ENCODE data around the gene SMPD4.
"Not testable (repeated sequence)": the region's sequence is repeated elsewhere in the genome, so short reads cannot be mapped to it uniquely, and the experiment has no call there.

SMPD4 gene, protein sequence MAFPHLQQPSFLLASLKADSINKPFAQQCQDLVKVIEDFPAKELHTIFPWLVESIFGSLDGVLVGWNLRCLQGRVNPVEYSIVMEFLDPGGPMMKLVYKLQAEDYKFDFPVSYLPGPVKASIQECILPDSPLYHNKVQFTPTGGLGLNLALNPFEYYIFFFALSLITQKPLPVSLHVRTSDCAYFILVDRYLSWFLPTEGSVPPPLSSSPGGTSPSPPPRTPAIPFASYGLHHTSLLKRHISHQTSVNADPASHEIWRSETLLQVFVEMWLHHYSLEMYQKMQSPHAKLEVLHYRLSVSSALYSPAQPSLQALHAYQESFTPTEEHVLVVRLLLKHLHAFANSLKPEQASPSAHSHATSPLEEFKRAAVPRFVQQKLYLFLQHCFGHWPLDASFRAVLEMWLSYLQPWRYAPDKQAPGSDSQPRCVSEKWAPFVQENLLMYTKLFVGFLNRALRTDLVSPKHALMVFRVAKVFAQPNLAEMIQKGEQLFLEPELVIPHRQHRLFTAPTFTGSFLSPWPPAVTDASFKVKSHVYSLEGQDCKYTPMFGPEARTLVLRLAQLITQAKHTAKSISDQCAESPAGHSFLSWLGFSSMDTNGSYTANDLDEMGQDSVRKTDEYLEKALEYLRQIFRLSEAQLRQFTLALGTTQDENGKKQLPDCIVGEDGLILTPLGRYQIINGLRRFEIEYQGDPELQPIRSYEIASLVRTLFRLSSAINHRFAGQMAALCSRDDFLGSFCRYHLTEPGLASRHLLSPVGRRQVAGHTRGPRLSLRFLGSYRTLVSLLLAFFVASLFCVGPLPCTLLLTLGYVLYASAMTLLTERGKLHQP

DNA sequence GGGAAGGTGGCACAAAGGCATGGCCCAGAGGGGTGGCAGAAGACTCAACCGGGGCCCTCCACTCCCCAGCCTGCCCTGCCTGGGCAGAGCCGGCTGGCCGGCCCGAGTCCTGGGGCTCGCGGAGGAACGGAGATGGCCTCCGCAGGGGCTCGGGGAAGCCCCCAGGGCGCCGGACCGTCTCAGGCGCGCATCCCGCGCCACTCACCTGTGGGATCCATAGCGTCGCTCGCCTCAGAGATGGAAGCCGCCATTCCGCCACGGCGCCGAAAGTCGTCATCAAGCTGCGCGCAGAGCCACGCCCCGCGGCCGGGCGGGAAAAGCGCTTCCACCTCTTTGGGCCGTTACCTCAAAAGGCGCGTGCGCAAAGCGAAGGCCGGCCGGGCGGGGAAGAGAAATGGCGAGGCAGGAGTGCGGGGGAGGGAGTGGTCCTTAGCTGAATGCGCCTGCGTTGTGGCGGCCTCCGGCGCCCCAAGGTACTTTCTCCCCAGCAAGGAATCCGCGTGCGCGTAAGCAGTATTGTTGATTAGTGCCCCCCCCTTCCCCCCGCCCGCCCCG is at the start of gene SMPD4:
TSS of gene SMPD4 (minus strand) at position 278 of the 555 bp plus-strand sequence. CDS start 5,010 bp downstream, outside the sequence.
- peak; percentile 91 for DNase-seq

DNA sequence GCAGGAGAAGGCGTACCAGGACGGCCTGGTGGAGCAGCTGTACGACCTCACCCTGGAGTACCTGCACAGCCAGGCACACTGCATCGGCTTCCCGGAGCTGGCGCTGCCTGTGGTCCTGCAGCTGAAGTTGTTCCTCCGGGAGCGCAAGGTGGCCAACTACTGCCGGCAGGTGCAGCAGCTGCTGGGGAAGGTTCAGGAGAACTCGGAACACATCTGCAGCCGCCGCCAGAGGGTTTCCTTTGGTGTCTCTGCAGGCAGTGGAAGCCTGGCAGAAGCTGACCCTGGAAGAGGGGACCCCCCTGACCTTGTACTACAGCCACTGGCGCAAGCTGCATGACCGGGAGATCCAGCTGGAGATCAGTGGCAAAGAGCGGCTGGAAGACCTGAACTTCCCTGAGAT is 49.5 kb upstream of the SMPD4 start:
- DNase-seq, result not testable (repeated sequence)

DNA sequence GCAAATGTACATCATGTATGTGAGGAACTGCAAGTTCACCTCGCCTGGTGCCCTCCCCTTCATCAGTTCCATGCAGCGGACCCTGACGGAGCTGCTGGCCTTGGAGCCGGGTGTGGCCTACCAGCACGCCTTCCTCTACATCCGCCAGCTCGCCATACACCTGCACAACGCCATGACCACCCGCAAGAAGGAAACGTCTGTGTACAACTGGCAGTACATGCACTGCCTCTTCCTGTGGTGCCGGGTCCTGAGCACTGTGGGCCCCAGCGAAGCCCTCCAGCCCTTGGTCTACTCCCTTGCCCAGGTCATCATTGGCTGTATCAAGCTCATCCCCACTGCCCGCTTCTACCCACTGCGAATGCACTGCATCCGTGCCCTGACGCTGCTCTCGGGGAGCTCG is 49.0 kb upstream of the SMPD4 start:
- DNase-seq, result not testable (repeated sequence)

DNA sequence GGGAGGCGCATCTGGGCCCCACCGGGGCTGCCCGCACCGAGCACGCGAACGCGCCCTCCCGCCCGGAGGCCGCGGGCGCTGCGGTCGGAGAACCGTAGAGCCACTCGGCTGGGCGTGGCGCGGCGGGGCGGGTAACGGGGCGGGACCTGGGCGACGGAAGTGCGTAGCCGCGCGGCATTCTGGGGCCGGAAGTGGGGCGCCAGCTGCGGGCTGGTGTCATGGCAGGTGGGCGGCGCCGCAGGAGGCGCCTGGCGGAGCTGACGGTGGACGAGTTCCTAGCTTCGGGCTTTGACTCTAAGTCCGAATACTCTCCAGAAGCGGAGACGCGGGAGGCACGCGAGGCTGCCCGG is 47.7 kb upstream of the SMPD4 start:
- DNase-seq, result not testable (repeated sequence)

DNA sequence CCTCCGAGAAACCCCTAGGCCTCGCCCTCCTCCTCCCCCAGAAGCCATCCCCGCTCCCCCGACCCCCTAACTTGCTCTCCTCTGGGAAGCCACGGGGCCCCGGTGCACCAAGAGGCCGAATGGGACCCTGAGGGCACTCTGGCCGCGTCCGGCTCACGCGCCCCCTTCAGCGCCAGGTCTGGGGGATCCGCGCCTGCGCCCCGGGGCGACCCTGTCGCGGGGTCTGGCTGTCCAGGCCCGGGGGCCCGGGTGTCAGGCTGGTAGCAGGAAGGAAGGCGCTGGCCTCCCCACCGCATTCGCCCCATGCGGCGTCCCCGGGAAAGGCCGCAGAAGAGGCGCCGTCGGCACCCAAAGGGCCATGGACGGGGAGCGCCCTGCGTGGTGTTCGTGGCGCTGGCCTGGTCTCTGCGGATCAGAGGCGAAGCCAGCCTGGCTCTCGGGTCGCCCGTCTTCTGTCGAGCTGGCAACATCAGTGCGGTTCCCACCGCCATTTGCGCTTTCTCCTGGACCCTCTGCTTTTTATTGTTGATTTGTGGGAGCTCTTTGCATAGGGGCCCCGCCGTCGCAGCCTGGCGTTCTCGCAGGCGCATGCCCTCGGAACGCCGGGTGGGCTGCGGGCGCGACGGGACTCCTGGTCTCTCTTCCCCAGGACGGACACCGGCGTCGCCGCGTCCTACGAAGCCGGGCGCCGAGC is 47.2 kb upstream of the SMPD4 start:
- not testable (repeated sequence) for DNase-seq

DNA sequence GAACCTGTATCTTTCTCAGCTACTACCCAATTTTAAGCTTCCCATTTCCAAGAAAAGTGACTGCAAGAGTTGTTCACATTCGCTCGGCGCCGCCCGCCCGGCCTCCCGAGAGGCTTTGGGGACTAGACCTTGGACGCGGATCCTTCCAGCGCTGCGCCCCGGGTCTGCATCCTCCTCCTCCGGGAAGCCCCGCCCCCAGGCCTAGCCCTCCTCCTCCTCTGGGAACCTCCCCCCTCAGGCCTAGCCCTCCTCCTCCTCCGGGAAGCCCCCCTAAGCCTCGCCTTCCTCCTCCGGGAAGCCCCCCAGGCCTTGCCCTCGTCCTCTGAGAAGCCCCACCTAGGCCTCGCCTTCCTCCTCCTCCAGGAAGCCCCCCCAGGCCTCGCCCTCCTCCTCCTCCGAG is 46.6 kb upstream of the SMPD4 start:
- DNase-seq, result not testable (repeated sequence)

DNA sequence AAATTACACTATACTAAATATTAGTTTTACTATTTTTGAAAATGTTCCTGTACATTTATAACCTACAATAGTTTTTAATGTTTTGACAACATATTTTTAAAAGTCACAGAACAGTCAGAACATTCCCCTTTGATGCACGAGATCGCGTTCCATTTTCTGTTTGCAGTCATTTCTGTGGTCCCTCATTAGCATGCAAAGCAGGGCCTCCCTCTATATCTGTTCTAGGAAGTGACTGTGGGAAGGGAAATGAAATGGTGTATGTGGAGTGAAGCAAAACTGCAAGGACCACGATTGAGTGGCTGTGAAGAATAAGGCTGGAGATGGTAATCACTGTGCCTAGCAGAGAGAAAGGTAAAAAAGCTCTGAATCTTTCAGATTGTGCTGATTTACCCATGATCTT is 41.1 kb upstream of the SMPD4 start:
- DNase-seq, result not testable (repeated sequence)

DNA sequence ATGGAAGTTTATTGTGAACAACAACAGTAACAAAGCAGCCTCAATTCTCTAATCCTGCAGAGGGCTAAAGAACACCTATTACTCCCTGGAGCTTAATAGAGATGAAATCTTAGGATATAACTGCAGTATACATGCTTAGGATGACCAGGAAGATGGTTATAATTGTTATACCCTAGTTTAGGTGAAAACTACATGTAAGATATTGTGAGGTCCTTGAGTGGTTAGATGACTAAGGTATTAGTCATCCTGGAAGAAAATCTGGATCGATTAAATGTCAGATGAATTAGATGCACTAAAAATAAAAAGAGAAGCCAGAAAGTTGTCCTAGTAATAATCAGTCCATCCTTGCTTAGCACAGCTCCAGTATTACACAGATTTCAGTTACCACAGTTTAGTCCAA is 39.1 kb upstream of the SMPD4 start:
- not testable (repeated sequence) for DNase-seq

DNA sequence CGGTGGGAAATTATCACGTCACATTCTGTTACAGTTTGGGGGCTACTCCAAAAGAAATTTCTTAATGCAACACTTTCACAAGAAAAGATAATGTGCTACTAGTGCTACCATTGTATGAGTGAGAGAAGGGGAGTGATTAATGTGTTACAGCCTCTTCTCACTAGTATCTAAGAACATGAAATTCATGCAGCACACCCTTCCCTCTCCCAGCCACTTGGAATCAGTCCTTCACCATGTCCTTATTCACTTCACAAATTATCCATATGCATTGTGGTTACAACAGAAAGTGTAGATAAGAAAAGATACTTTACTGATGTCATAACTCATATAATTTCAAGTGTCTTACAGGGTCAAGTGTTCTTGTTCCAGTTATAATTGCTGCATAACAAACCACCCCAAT is 37.7 kb upstream of the SMPD4 start:
- not testable (repeated sequence) for DNase-seq

DNA sequence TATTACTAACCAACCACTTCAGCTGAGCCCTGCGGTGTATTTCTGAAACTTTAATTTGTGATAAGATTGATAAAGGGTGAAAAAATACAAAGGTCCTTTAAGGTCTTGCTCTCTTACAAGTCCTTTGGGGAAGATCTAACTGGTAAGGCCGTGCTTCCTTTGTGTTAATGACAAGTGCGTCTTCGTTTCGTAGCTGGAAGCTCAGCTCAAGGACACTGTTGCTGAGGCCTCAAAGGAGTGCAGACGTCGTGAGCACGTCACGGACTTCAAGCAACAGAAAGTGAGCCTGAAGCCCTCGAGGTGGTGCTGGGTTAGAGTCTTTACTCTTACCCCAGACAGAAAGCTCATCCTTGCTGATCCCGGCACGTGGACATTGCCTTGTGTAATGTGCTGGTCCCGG is 25.6 kb upstream of the SMPD4 start:
- not testable (repeated sequence) for DNase-seq

DNA sequence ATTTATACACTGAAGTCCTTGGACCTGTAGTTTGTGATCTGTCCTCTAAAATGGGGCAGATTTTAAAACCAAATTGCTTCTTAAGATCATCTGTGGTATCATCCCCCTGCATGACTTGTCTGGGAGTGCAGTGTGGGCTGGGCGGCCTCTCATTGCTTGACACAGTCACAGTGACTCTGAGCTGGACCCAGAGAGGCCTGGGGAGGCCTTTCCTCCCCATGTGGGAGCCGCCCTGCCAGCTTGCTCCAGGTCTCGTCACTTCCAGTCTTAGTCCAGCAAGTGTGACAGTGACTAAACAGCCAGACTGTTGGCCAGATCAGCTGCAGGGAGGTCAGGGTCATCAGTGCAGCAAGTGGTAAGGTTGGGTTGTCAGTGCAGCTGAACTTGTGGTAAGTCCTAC is 21.7 kb upstream of the SMPD4 start:
- not testable (repeated sequence) for DNase-seq

DNA sequence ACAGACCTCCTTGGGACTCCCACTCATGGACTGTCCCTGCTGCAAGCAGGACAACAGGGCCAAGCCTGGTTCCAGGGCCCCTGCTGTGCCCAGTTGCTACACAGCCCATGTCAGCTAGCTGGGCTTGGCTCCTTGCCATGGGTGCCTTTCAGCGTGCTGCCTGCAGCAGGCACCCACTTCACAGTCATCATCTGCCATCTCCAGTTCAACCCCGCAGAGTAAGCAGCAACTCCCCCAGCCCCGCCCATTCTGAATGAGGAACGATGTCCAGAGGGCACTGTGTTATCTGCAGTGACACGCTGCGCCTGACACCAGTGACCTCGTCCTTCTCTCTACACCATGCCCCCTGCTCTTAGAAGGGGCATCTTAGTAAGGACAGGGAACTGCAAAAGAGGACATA is 21.1 kb upstream of the SMPD4 start:
- peak; percentile 24 for DNase-seq

DNA sequence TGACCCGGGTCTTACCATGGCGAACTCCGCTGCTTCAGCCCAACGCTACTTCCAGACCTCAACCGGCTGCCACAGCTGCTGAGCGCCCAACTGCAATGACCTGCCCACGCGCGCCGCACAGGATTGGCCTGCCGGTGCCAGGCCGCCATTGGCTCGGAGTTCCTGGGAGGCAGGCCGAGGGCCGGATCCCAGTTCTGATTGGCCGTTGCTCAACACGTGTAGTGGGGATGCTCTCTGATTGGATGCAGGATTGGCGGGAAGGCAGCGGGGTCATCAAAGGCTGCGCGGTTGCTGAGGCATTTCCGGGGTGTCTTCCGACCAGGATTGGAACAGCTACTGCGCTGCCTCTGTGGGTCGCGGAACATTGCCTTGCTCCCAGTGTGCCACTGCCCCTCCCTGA is 16.9 kb upstream of the SMPD4 start, which contains the start of gene TUBA3E:
TSS of gene TUBA3E (minus strand) at position 97 of the 400 bp plus-strand sequence. CDS start at position 18, 79 bp downstream.
- DNase-seq, result no peak

DNA sequence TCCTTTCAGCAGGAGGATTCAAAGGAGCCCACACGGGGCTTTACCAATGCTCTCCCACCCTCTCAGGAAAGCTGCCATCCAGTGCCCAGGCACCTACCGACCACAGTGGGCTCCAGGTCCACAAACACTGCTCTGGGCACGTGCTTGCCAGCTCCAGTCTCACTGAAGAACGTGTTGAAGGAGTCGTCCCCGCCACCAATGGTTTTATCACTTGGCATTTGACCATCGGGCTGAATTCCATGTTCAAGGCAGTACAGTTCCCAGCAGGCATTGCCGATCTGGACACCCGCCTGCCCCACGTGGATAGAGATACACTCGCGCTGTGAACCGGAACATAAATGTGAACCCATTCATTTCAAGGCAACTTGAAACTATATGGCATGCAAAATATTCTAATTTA is 14.7 kb upstream of the SMPD4 start:
- not testable (repeated sequence) for DNase-seq

DNA sequence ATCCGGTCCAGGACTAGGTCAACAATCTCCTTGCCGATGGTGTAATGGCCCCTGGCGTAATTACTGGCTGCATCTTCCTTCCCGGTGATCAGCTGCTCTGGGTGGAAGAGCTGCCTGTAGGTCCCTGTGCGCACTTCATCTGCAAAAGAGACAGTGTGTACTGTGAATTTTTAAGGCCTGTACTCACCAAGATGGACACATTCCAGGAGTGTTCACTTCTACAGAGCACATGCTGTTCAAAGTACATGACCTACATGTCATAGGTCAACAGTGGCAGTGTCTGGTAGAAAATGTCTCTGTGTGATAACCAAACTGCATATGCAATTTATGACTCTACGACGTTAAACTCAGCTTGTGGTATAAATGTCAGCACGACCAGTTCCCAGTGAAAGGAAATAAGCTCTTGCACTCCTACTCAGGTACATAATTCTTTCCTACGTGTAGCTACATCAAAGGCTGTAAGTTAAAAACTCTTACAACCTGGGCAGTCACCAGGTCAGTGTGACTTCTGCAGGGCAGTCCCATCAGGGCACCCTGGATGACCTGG is 13.8 kb upstream of the SMPD4 start:
- DNase-seq, result not testable (repeated sequence)

DNA sequence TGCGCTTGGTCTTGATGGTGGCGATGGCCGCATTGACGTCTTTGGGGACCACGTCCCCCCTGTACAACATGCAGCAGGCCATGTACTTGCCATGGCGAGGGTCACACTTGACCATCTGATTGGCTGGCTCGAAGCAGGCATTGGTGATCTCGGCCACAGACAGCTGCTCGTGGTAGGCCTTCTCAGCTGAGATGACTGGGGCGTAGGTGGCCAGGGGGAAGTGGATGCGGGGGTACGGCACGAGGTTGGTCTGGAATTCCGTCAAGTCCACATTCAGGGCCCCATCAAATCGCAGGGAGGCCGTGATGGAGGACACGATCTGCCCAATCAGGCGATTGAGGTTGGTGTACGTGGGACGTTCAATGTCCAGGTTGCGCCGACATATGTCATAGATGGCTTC is 12.4 kb upstream of the SMPD4 start:
- DNase-seq, result not testable (repeated sequence)

DNA sequence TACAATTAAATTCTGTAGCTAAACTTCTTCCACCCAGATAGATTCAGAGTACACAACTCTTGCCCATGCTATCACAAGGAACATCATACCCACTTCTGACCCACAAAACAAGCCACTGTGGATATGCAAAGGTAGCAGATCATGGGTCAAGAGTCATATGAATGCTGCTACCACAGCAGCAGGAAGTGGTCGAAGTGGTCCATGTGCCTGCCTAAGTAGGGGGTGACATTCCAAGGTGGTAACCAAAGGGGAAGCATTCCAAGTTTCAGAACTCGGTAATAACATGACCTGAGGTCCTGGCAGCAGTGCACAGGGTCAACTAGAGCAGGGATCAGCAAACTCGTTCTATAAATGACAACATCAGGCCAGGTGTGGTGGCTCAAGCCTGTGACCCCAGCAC is 11.0 kb upstream of the SMPD4 start:
- not testable (repeated sequence) for DNase-seq

DNA sequence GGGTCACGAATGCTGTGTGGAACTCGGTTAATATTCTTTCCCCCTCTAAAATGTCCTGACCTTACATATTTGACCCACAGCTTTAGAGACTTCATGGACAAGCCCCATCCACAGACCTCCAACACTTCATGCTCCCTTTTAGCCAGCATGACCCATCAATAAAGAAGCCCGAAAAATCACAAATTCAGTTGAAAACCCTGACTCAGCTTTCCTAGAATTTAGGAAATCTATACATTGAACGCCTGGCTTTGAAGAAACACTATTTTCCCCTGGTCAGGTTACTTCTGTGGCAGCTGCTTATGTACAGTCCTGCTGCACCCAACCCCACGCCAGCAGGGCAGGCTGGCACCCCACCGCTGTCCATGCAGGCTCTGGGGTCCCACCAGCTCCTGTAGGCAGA is 9.9 kb upstream of the SMPD4 start:
- DNase-seq, result not testable (repeated sequence)

DNA sequence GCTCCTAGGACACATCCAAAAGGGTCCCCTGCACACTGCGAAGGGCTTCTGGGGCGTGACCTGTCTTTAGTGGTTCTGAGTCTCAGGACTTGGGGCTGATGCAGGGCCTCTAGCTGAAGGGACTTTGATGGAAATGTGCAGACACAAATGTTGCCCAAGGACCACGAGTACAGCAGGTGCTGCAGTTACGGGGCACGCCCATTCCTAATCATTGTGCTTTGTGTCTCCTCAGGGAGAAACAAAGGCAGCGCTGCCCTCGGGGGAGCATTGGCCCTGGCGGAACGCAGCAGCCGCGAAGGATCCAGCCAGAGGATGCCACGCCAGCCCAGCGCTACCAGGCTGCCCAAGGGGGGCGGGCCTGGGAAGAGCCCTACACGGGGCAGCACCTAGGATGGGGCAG is 8.8 kb upstream of the SMPD4 start:
- DNase-seq, result no peak

DNA sequence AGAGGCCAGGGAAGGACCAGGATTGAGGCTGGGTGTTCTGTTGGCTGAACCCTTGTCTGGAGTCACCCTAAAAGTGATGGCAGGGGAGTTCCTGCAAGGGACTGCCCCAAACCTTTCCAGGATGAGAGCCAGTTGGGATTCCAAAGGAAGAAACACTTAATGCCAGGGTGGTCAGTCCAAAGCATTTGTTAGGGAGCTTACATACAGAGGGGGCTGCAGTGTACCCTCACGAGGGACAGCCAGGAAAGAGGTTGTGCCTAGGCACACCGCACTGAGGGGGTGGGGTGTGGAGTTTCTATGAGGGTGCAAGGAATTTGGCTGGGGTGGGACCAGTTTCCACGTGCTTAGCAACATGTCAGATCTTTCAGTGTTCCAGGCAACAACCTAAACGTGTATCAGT is 7.6 kb upstream of the SMPD4 start:
- DNase-seq, result not testable (repeated sequence)

DNA sequence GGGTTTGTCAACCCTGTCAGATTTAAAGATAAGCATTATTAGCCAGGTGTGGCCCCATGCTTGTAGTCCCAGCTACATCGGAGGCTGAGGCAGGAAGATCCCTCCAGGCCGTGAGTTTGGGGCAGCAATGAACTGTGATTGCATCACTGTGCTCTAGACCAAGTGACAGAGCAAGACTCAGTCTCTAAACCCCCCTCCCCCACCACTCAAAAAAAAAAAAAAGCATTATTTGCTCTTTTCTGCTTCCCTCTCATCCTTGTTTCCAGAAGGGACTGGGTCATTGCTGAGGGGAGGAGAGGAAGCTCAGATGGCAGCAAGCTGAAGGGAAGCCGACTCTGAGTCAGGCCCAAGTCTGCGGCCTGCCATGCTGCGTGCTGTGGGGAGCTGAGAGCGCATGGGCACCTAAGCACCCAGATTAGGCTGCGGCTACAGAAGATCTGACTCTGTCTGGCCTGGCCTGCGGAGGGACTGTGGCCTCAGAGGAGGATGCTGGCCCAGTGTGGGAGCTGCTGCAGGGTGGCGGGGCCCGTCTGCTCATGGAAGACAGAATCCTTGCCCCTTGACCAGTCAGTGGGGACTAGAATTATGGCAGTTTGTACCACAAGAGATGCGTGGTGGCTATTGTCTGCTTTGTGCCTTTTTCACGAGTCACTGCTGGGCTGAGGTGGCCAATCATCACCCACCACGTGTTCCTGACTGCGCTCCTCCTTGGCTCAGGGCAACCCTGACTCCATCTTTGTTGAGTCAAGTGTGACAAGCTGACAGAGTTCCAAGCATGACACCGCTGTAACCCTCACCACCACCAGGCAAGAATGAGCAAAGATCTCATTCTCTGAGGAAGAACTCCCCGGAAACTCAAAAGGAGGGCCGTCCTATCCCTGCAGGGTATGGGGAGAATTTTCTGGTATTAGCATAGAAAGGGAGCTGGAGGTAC is 6.7 kb upstream of the SMPD4 start:
- DNase-seq, result not testable (repeated sequence)
